RPMI8226 (cell line): ENCODE data around the gene UBE2D3.

Experiments
- DNase-seq: peaks from one replicate; pipeline ENCODE4 v3.0.0-alpha.2; 2015

UBE2D3 gene

GRCh38 chr4:102787944-102788343, 39.4 kb downstream of the UBE2D3 start:
- no peak for DNase-seq

- no peak for DNase-seq
These were observed 40.1 kb downstream of the UBE2D3 start for GRCh38 chr4:102787096-102787881.

DNA sequence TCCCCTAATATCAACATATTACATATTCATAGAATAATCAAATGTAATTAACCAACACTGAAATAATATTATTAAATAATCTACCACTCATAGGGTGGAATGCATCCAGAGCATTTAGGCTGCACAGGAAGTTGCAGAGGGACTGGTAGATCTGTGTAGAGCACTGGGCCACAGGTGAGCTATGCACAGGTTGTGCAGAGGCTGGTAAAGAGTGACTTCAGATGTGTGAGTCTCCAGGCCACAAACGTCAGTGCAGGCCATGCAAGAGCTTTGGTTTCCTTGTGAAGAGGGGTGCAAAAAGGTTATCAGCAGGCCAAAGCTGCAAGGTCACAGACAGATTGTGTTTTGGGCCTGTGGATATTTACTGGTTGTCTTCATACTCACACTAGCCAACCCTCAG, 41.1 kb downstream of the UBE2D3 start:
- no peak for DNase-seq

GRCh38 chr4:102783006-102783405, 44.3 kb downstream of the UBE2D3 start:
- DNase-seq, result no peak

GRCh38 chr4:102781570-102781969, 45.8 kb downstream of the UBE2D3 start:
- no peak for DNase-seq

- peak; percentile 77 for DNase-seq
These were observed 46.7 kb downstream of the UBE2D3 start for GRCh38 chr4:102780476-102781144.

- peak; percentile 67 for DNase-seq
These were observed 48.1 kb downstream of the UBE2D3 start for GRCh38 chr4:102779204-102779603.

DNA sequence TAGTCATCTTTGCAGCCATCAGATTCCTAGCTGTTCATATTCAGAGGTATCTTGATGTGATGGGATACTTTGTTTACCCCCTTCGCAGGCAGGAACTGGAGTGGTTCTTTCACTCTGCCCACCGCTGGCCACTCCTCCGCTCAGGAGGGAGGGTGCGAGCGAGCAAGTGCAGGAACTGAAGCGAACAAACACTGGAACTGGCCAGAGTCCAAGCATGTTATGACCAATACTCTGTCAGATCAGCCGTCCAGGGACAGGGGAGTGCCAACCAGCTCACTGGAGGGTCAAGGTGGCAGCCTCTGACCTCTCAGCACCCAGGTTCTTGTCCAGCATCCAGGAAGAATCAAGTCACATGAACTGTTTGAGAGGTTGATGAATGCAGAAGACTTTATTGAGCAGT, 48.6 kb downstream of the UBE2D3 start:
- no peak for DNase-seq

DNA sequence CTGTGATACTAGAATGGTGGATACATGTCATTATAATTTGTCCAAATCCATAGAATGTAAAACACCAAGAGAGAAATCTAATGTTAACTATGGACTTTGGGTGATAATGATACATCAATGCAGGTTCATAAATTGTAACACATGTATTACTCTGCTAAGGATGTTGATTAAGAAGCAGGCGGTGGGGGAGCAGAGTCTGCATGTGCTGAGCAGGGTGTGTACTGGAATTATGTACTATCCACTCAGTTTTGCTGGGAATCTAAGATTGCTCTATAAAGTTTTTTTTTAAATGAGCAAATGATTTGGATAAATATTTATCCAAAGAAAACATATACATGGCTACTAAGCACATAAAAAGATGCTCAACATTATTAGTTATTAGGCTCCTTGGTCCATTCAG, 51.5 kb downstream of the UBE2D3 start:
- no peak for DNase-seq

GRCh38 chr4:102774254-102774653, 53.1 kb downstream of the UBE2D3 start:
- DNase-seq, result no peak

DNA sequence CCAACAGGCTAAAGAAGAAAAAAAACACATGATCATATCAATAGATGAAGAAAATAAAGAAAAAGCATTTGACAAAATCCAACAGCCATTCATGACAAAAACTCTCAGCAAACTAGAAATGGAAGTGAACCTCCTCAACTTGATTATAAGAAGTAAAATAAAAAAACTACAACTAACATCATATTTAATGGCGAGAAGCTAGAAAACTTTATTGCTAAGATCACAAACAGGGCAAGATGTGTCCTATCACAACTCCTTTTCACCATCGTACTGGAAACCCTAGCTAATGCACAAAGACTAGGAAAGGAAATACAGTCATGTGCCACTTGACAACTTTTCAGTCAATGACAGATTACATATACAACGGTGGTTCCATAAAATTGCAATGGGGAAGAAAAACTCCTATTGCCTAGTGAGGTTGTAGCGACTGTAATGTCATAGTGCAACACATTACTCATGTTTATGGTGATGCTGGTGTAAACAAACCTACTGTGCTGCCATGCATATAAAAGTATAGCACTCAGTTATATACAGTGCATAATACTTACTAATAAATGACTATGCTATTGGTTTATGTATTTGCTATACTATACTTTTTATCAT, 54.5 kb downstream of the UBE2D3 start:
- no peak for DNase-seq

DNA sequence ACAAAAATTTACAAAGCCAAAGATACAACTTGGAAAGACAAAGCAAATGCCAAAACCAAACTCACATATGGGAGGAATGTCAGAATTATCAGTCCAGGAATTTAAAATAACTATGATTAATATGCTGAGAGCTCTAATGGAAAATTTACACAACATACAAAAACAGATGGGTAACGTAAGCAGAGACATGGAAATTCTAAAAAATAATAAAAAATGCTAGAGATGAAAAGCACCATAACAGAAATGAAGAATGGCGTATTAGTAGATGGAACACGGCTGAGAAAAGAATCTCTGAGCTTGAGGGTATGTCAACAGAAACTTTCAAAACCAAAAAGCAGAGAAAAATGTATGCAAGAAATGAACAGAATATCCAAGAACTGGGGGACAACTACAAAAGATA, 62.5 kb downstream of the UBE2D3 start:
- DNase-seq, result no peak

- DNase-seq, result no peak
These were observed 65.4 kb downstream of the UBE2D3 start for GRCh38 chr4:102761906-102762305.

DNA sequence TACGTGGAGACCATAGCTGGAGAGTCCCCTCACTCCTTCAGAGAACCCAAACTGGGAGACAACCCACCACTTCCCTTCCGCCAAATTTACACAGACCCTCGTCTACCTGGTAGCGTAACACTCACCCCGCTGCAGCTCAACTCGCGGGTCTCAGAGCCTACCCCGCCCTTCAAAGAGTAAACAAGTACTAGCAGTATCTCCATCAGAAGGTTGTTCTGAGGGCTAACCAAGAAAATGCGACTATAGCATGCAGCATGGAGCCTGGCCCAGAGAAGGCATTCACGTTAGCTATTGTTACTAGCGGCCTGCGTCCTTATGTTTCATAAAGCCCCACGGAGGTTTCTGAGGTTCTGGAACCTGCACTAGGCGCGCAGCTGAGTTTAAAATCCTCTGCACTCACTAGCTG, 66.1 kb downstream of the UBE2D3 start:
- DNase-seq, result peak; percentile 13

DNA sequence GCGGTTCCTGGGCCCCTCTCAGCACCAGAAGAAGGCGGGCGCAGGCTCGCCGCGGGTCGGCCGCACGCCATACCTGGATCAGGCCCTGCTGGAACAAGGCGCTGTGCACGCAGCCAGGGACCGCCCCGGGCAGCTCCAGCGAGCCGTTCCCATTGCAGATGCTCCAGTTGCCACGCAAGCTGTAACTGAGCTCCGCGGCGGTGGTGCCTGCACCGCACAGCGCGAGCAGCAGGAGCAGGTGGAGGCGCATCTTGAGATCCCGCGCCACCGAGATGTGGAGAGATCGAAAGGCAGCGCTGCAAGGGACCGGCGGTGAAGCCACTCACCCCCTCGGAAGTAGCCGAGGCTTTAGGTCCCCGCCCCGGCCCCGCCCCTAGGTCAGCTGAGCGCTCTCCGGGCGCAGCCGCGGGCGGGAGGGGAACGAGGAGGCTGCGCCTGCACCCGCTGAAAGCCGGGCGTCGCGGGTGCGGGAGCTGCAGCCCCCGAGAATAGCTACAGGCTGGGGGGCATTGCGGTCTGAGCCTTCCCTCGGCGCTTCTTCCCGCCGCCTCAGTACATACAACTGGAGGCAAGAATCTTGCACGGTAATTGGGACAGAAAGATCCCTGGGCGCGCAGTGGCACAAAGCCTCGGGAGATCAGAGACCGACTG, 66.6 kb downstream of the UBE2D3 start, which contains the start of gene MANBA:
Gene MANBA (minus strand): TSS at position 324 of the 651 bp plus-strand sequence. CDS start 74 bp downstream, at position 250.
- DNase-seq, result peak; percentile 90

DNA sequence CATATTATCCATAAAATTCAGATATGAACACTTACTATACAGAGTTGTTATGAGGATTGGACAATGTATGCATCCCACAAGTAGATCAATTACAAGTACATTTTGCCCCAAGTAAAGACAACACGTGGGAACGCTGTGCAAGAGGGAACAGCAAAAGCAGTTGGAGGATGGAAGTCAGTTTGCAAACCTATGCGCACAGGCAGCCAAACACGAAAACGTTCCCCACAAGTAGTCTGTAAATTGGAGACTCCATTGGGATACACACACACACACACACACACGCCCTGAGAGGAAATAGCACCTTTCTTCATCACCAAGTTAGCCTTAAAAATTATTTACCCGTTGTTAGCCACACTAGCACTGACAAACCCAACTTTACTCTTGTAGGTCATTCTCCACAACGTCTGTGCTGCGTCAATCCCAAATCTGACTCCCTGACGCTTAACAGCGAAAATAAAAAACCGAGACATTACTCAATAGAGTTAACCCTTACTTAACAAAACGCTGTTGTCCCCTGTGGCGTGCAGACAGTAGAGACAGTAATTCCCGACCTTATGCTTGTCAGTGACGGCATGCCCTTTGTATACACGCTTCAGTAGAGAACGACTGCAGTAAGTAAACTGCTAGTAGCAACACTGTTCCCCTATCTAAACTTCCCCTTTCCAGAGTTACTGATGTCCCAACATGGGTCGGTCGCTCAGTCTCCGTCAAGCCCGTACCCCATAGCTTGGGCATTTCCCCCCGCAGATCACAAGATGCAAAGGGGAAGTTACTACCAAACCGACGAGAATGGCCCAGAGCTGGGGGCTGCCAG, 67.3 kb downstream of the UBE2D3 start:
- DNase-seq, result peak; percentile 42

- no peak for DNase-seq
These were observed 68.8 kb downstream of the UBE2D3 start for GRCh38 chr4:102758241-102759160.

DNA sequence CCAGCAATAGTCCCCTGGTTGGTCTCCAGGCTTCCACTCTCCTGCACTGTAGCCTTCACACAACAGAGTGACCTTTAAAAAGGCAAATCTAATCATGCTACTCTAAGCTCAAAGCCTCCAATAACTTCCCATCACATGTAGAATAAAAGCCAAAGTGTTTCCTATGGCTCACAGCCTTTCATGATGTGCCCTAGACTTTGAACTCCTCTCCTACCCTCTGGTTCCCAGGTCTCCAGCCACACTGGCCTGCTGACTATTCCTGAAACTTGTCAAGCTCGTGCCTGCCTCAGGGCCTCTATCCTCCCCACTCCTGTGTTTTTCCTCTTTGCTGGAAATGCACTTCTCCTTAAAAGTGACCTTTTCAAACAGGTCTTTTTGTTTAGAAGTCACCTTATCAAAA, 69.7 kb downstream of the UBE2D3 start:
- DNase-seq, result no peak

- no peak for DNase-seq
These were observed 73.3 kb downstream of the UBE2D3 start for GRCh38 chr4:102754044-102754443.

GRCh38 chr4:102751941-102752340, 75.4 kb downstream of the UBE2D3 start:
- DNase-seq, result no peak
